ENCODE measurements around the gene PTPRN2. TPM values are rescaled to one million over a fixed set of nuclear protein-coding genes. Genes with fewer than 3 reads are reported as not detected.

PTPRN2 gene
- total and polyA plus RNA-seq, 2 donors (not counting 3 experiments of a cell fraction or from before 2014, with no cell fraction given) = 0.62 to 0.88 TPM

GRCh38 chr7:157757211-157757610 is 830.4 kb downstream of the PTPRN2 start:
- Histone ChIP-seq H3K9me3 (replicated peaks; ENCODE audit: control insufficient read depth, insufficient read depth, low read length) (peaks cover 11% of the 10 kb centered on the region), H3K27ac (ENCODE audit: insufficient read depth, low read depth, low read length) (no peak overlapping the region), H3K36me3 (ENCODE audit: control insufficient read depth in 2 of 2, extremely low read depth in 1 of 2, insufficient read depth in 2 of 2, low read length in 2 of 2) (no peaks in the 10 kb centered on the region), H3K27me3 (ENCODE audit: control insufficient read depth in 2 of 2, insufficient read depth in 2 of 2, low read length in 2 of 2) (no peaks in the 10 kb centered on the region), H4K20me1 (replicated peaks; ENCODE audit: control insufficient read depth, extremely low read depth, insufficient read depth, low read length) (no peaks in the 10 kb centered on the region), H3K79me2 (ENCODE audit: control insufficient read depth, insufficient read depth, low read length) (no peaks in the 10 kb centered on the region), H3K4me2 (ENCODE audit: insufficient read depth, low read length) (no peak overlapping the region), H3K4me1 (ENCODE audit: control insufficient read depth, extremely low read depth, insufficient read depth, low read length) (no peaks in the 10 kb centered on the region), H2AFZ (ENCODE audit: low read depth, low read length) (no peak overlapping the region), H3K9ac (replicated peaks; ENCODE audit: extremely low read depth, insufficient read depth, low read length) (no peak overlapping the region), H3K9me1 (replicated peaks; ENCODE audit: control insufficient read depth, extremely low read depth, insufficient read depth, low read length) (no peaks in the 10 kb centered on the region), H3K4me3 (replicated peaks in 1 of 3; ENCODE audit: insufficient read depth in 1 of 3, low read depth in 1 of 3, low read length in 3 of 3) (no peak overlapping the region)
- FAIRE-seq = no peak
- DNase-seq (ENCODE audit: low read depth, low spot score) = no peak
- dilution Hi-C loops (cut with MboI; ENCODE audit: extremely low pct_ligation_motif_present, low sequenced_read_pairs) = no loop called here
- POLR2A ChIA-PET = no interaction called here
- no TSS peak for BruUV-seq (replicated peaks)
- CTCF ChIA-PET = no interaction called here
- TF ChIP-seq MYC (IDR thresholded peaks at IDR 0.05; ENCODE audit: low read depth, low read length) (no peak), EZH2 (IDR thresholded peaks at IDR 0.05; ENCODE audit: borderline replicate concordance, low read depth, low read length, severe bottlenecking) (no peak), JUN (IDR thresholded peaks at IDR 0.05; ENCODE audit: borderline replicate concordance, insufficient read depth, insufficient read length, low read depth) (no peak), FOS (IDR thresholded peaks at IDR 0.05; ENCODE audit: borderline replicate concordance, insufficient read depth, low read length) (no peak), GATA2 (IDR thresholded peaks at IDR 0.05; ENCODE audit: insufficient read depth, insufficient read length, low read depth, low read length) (no peak), POLR2A (IDR thresholded peaks at IDR 0.05; ENCODE audit: low read depth, low read length) (no peak), POLR2AphosphoS5 (IDR thresholded peaks at IDR 0.05; ENCODE audit: insufficient read depth, low read depth, low read length) (no peak), MAX (IDR thresholded peaks at IDR 0.05; ENCODE audit: insufficient read depth, insufficient read length) (no peak), CTCF (IDR thresholded peaks at IDR 0.05; ENCODE audit: extremely low read depth in 1 of 2, insufficient read depth in 1 of 2, low read depth in 1 of 2, low read length in 2 of 2) (no peak)
- intact Hi-C loops (cut with micrococcal nuclease) = no loop called here

Measured in endothelial cell of umbilical vein (primary cell).